Measurements from ENCODE around the gene NOL4L.

NOL4L gene

GRCh38 chr20:32585011-32585585 is at the start of gene NOL4L:
TSS of gene NOL4L (minus strand) at chr20:32585333. CDS start at chr20:32584890, 443 bp downstream.
- DNase-seq (ENCODE audit: low read depth), result no peak

DNA sequence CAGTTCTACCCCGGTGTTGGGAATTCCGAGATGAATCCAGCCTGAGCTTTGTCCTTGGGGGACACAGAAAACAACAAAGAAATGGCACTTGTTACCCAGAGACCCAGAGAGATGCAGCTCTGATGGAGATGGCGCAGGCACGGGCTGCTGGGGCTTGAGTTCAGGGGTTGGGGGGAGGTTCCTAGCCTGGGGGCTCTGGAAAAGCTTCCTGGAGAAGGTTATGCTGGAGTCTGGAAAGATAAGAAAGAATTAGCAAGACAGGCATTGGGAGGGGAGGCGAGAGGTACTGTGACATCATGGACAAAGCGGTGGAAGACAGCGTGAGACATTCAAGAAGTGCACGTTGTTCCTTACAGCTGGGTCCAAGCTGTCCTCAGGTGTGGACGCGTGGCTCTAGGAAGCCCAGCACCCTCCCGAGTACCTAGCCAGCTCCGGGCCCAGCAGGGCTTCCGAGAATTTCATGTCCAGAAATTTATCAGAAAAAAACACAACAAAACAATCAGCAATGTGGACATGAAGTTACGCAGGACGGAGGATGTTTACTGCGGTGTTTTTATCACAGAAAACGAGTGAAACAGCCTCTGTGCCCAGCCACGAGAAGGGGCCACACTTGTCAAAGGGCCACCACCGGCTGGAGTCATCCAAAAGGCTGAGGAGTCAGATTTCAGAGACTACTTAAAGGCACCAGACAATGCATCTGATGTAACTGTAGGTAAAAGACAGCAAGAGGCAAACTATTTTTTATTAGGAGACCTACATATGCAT is 49.1 kb upstream of the NOL4L start:
- no peak for DNase-seq (ENCODE audit: low read depth)

- DNase-seq (ENCODE audit: low read depth), result no peak
These were observed 47.6 kb upstream of the NOL4L start for GRCh38 chr20:32632461-32633354.

DNA sequence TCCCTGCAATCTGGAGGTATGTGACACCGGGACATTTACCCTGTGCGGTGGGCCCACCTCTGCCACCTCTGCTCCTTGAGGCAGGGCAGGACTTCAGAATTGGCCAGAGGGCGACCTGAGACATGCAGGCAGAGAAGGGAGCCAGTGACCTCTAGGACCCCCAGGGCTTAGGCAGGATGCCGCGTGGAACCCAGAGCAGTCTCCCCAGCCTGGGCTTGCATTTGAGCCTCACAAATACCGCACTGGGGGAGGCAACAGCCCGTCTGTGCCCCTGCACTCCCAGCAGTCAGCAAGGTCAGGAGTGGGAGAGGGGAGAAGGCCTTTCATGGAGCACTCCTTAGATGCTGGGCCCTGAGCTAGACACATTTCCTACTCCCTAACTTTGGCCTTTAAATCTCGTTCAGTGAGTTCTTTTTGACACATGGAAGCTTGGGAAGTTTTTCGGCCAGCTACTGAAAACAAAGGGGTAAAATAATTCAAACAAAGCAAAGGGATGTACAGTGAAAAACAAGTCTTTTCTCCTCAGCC is 46.9 kb upstream of the NOL4L start:
- DNase-seq (ENCODE audit: low read depth), result no peak

GRCh38 chr20:32629813-32630212 is 44.7 kb upstream of the NOL4L start:
- no peak for DNase-seq (ENCODE audit: low read depth)

DNA sequence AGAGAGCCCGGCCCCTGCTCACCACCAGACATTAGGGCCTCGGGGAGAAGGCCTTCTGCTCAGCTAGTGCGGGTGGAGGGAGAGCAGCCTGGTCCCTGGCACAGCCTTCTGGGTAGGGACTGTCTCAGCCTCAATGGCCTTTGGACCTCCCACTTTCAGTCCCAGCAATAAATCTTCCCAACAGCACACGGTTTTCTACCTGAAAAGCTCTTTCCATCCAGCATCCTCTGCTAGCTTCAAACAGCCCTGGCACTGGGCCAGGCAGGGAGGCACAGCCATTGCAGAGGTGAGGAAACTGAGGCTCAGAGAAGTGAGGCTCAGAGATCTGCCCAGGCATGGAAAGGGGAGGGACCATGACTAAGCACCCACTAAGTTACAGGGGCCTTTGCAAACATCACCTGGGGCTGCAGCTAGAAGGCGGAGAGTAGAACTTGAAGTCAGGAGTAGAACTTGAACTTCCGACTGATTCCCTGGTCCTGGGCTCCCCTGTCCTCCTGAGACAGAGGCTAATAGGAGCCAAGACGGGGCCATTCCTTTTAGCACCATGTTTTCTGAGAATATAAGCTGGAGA is 43.9 kb upstream of the NOL4L start:
- no peak for DNase-seq (ENCODE audit: low read depth)

GRCh38 chr20:32626859-32627636 is 41.9 kb upstream of the NOL4L start:
- DNase-seq (ENCODE audit: low read depth), result no peak

GRCh38 chr20:32626407-32626806 is 41.3 kb upstream of the NOL4L start:
- DNase-seq (ENCODE audit: low read depth), result no peak

GRCh38 chr20:32625996-32626395 is 40.9 kb upstream of the NOL4L start:
- DNase-seq (ENCODE audit: low read depth), result no peak

- DNase-seq (ENCODE audit: low read depth), result no peak
These were observed 39.7 kb upstream of the NOL4L start for GRCh38 chr20:32624687-32625345.

GRCh38 chr20:32623667-32624157 is 38.6 kb upstream of the NOL4L start:
- no peak for DNase-seq (ENCODE audit: low read depth)

GRCh38 chr20:32622585-32623468 is 37.7 kb upstream of the NOL4L start:
- no peak for DNase-seq (ENCODE audit: low read depth)

- no peak for DNase-seq (ENCODE audit: low read depth)
These were observed 36.9 kb upstream of the NOL4L start for GRCh38 chr20:32621891-32622584.

- no peak for DNase-seq (ENCODE audit: low read depth)
These were observed 36.1 kb upstream of the NOL4L start for GRCh38 chr20:32621071-32621890.

DNA sequence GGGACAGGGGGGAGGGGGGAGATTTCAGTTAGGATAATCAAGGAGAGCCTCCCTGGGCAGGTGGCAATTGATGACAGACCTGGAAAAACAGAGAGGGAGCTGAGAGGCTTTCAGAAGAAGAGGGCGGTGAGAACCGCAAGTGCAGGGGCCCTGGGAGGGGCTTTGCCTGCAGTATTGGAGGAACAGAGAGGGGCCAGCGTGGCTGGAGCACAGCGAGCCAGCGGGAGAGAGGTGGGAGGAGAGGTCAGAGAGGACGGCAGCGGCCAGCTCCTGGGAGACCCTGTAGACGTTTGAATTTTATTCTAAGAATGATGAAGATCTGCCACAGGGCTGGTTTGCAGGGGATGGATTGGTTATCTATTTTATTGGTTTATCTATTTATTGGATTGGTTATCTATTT is 34.5 kb upstream of the NOL4L start:
- DNase-seq (ENCODE audit: low read depth), result no peak

GRCh38 chr20:32614772-32615171 is 29.6 kb upstream of the NOL4L start:
- no peak for DNase-seq (ENCODE audit: low read depth)

GRCh38 chr20:32614303-32614702 is 29.2 kb upstream of the NOL4L start:
- no peak for DNase-seq (ENCODE audit: low read depth)

All from fibroblast of the conjunctiva (primary cell).